SIG-M5 (cell line): ENCODE measurements around the gene RAP2A.

ENCODE experiments used
- DNase-seq: peaks from one replicate; lab custom pipeline; 2025; lab: John Stamatoyannopoulos, UW

Gene RAP2A

GRCh38 chr13:97433727-97434396 lies at the start of gene RAP2A:
RAP2A (plus strand) TSS chr13:97434169; CDS start chr13:97434471, 302 bp downstream.
- peak; percentile 32 for DNase-seq

DNA sequence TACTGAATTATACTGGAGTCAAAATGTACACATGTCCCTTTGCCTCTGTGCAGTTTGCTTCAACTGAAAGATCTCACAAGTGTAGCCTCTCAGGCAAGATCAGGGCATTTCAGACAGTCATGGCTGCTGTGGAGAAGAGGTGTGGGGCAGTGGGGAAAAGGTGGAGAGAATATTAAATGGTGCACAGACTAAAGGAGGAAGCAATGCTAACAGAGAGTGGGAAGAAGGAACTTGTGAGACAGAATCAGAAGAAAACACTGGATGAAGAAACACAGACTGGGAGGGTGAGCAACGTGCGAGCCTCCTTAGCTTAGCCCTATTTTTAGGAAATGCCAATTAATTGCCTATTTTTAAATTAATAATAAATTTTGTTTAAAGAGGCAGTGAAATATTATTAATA lies 49.6 kb upstream of the RAP2A start:
- no peak for DNase-seq

GRCh38 chr13:97385146-97385545 lies 48.8 kb upstream of the RAP2A start:
- no peak for DNase-seq

DNA sequence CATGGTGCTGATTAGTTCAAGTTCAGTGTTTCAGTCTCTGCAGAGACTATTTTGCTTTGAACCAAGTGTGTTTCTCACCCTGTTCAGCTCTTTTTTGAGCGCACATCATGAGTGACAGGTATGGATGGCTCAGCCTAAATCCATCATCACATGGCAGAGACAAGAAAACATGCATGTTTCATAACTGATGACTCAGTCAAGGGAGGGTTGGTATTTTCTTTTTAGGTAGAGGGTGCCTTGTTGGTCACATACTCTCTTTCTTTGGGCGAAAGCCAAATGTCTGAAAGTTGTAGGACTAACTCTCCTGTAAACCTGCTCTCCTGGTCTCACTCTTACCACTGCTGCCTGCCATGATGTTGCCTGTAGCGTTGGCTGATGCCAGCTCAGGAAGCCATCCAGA lies 48.1 kb upstream of the RAP2A start:
- DNase-seq, result no peak

GRCh38 chr13:97386801-97387484 lies 47.0 kb upstream of the RAP2A start:
- peak; percentile 85 for DNase-seq

GRCh38 chr13:97387485-97387839 lies 46.5 kb upstream of the RAP2A start:
- peak; percentile 74 for DNase-seq

- no peak for DNase-seq
Measured at GRCh38 chr13:97387890-97388289, 46.1 kb upstream of the RAP2A start.

- DNase-seq, result no peak
Measured at GRCh38 chr13:97388373-97388772, 45.6 kb upstream of the RAP2A start.

- DNase-seq, result no peak
Measured at GRCh38 chr13:97390941-97391600, 42.9 kb upstream of the RAP2A start.

- no peak for DNase-seq
Measured at GRCh38 chr13:97392020-97392419, 41.9 kb upstream of the RAP2A start.

- DNase-seq, result no peak
Measured at GRCh38 chr13:97394542-97394941, 39.4 kb upstream of the RAP2A start.

GRCh38 chr13:97395447-97396136 lies 38.4 kb upstream of the RAP2A start:
- no peak for DNase-seq

DNA sequence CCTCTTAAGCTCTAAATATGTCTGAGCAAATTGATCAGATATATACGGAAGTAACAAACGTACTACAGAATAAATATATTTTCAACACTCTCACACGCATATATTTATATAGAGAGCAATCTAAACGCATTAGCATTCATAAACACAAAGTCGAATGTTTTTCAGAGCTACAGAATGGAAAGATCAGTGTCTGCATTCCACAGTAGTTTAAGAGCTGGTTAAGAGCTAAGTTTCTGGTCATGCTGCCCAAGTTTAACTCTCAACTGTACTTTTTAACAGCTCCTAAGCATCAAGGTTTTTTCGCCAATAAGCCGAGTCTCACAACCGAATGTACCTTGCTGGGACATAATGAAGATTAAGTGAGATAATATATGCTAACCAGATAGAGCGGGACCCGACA lies 36.7 kb upstream of the RAP2A start:
- no peak for DNase-seq

DNA sequence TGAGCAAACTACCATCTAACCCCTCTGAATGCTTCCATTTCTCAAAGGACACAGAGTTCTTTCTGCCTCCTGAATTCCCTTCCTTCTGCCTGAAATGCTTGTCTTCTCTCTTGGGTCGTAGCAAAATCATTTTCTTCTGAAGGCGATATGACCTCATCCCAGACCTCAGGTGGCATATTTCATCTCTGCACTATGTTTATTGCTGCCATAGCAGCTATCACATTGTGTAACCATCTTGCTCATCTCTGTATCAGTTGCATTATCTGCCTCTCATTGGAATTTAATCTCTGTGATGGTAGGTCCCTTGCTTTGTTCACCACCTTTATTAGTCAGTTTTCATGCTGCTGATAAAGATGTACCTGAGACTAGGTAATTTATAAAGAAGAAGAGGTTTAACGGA lies 32.5 kb upstream of the RAP2A start:
- no peak for DNase-seq

DNA sequence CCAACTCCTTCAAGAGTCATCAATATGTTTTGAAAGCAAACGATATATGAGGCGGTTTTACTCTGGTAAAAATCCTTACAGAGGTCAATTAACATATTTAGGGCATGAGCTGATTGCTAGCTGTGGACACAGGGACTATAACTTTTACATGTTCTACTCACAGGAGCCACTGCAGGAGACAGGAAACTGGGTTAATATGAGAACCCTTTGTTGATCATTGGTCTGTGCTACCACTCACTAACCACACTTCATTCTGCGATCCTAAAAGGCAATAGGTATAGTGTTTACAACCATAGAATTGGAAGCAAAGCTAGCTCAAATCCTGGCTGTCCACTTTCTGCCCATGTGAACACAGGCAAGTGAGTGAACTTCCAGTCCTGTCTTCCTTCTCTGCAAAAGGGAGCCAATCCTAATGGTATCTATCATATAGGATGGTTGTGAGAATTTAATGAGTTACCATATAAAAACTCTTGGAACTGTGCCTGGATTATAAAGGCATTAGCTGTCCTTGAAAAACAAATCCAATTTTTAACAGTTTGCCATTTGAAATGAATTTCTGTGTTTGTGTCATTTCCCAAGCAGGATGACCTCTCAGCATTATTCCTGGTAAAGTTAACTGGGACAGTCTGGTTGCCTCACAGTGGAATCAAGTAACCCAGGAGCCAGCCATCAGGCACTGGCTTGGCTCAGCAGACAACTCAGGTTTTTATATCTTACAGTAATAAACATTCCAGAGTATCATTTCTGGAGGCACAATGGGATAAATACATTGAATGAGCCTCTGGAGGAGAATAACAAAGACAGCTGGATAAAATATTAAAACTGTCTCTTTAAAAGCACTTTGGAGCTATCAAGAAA lies 29.8 kb upstream of the RAP2A start:
- no peak for DNase-seq

DNA sequence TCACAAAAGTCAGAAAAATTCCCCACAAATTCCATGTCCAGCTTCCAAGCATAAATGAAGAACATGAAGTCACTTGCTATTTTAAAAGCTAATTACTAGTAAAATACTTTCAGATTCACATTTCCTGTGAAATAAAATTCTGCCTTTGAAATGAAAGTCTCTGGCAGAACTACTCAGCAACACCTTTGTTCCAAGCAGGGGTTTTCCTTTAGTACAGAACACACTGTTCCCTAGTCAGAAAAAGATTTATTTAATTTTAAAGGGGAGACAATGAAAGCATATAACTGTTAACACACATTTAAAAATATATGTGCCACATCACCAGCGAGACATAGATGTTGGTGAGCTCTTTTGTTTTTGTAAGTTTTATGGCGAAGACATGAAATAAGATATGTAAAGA lies 26.4 kb upstream of the RAP2A start:
- no peak for DNase-seq

GRCh38 chr13:97408938-97409337 lies 25.0 kb upstream of the RAP2A start:
- no peak for DNase-seq

DNA sequence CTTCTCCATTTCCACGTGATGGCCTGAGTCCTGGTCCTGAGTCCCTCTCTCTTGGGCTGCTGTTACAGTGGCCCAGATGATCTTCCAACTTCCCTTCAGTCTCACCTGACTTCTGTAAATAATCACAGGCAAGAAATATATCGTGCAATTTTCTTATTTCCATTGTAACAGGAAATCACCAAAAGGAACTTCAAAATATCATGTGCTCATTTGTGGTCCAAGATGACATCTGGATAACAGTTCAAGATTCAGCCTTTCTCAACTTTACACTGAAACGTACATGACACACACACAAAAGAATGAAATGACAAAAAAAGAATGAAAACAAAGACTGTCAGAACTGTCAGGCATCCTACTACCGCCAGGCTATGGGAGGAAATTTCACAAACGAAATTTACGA lies 22.0 kb upstream of the RAP2A start:
- DNase-seq, result no peak

DNA sequence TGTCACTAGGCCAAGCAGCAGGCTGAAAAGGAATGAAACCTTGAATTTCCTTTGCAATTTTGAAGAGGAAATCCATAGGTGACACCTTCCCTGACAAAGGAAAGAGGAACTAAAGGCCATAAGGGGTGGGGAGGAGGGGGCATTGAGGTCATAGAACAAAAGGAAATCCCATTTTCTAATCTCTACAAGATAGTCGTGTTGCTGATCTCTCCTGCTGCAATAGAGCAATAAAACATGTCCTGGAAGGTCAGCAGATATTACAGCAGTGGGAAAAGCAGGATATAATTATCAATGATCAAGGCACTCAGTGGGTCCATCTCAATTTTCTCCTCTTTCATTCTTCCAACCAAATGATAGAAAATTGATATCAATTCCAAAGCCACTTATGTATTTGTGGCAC lies 20.3 kb upstream of the RAP2A start:
- no peak for DNase-seq

DNA sequence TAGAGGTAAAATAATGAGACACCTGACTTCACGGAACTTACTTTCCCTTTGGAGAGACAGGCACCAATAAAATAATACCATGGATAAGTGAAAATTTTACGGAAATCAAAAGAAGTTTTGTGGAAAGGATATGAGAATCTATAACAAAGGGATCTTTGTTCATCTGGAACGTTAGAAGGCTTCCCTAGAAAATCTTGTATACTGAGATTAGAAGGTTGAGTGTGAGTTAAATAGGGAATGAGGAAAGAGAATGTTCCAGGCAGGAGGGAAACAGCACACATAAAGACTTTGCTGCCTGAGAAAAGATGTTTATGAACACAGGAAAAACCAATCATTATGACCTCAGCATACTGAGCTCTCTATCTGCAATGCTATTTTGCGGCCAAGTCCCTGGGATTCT lies 19.6 kb upstream of the RAP2A start:
- DNase-seq, result no peak

GRCh38 chr13:97417698-97418097 lies 16.3 kb upstream of the RAP2A start:
- no peak for DNase-seq
